HG03039 (cell line): Measurements from ENCODE around the gene RCE1.

Experiments used
- ATAC-seq: cut with Tn5 transposase; IDR thresholded peaks from one replicate; pipeline ENCODE4 v1.9.1; 2021; ENCODE audit warnings: mild to moderate bottlenecking, moderate library complexity; ENCODE audit not compliant: unreplicated experiment

Gene RCE1

DNA sequence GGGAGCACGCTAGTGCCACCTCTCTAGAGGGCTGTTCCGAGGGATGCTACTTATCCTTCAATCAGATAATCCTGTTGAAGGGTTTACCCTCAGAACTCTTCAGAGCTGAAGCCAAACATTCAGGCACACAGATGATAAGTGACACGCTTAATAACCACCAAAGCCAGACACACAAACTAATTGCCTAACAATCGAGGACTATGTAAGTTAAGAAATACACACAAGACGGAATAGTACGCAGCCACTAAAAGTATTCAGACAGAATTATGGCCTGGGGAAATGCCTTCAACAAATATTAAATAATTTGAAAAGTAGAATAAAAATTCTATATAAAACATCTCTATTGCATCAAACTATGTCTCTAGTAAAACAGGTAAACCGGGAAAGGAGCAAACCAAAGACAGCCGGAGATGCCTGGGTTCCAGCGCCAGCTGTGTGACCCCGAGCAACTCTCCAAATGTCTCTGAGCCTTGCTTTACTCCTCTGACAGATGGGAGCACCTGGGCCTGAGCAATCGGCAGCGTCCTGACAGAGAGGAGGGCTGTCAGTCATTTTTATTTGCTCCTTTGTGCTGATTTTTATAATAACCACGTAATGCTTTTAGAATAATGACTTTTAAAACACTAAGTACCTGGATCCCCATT, 25.0 kb downstream of the RCE1 start:
- no peak for ATAC-seq

GRCh38 chr11:66868726-66869566, 25.7 kb downstream of the RCE1 start:
- no peak for ATAC-seq

DNA sequence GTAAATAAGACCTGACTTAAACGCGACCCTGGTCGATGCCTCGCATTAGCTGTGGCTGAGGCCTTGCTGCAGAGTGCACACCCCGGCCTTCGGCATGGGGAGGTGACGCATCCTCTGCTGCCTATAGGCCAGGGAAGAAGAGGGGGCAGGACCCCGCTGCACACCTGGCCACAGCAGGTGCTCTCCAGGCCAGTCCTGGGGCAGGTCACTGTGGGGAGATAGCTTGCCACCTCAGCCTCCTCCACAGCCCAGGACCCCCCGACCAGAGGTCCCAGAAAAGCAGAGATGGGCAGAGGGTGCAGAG, 26.3 kb downstream of the RCE1 start:
- ATAC-seq = no peak

DNA sequence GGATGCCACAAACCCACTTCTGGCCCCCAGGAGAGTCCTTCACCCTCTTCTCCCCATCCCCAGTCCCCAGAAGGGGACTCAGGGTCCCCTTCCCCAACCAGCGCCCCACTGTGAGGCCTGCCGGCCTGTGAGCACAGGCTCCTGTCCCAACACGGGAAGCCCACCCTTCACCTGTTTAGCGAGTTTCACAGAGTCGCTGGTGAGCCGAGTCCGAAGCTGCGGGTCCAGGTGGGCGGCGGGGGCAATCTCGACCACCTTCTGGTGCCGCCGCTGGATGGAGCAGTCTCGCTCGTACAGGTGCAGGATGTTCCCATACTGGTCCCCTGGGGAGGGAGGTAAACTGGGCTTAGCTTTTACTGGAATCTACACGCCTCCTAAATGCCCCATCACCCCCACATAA, 26.9 kb downstream of the RCE1 start:
- no peak for ATAC-seq

- no peak for ATAC-seq
Measured at GRCh38 chr11:66870616-66871520, 27.6 kb downstream of the RCE1 start.

- ATAC-seq = no peak
Measured at GRCh38 chr11:66871521-66871901, 28.3 kb downstream of the RCE1 start.

GRCh38 chr11:66874232-66874631, 31.0 kb downstream of the RCE1 start:
- ATAC-seq = no peak

GRCh38 chr11:66875378-66875777, 32.1 kb downstream of the RCE1 start:
- no peak for ATAC-seq

GRCh38 chr11:66877588-66878385, 34.5 kb downstream of the RCE1 start:
- no peak for ATAC-seq

DNA sequence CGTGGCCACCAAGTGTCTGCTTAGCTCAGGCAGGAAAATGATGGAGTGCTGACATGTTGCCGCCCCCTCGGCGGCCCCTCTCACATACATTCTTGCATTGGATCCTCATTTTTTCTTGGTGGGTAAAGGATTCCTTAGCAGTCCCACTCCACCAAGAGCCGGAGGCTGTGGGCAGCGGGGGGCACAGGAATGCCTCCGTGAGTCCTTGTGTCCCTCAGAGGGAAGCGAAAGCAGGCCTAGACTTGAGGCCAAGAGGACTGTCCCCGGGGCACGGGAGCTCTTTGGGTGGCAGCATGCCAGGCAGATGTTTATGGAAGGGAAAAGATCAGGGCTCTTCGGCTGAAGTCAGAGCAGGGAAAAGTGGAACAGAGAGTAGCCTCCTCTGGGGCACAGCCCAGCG, 35.2 kb downstream of the RCE1 start:
- ATAC-seq = no peak

DNA sequence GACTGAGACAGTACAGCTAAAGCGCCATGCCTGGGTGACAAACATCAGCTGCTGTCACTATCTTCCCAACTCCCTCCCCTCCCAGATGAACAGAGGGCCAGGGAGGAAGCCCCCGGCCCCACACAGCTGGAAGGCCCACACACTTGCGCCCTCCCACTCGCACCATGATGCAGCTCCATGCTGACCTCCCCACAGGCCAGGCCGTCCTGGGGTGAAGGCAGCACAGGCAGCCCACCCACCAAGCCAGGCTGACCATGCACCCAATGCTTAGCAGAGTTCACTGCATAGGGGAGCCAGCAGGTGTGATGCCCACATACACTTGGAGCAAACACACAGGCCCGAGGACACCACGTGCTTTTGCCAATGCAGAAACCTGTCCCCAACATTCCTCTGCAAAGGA, 35.8 kb downstream of the RCE1 start:
- no peak for ATAC-seq

- no peak for ATAC-seq
Measured at GRCh38 chr11:66879583-66879982, 36.3 kb downstream of the RCE1 start.

- no peak for ATAC-seq
Measured at GRCh38 chr11:66879999-66880398, 36.8 kb downstream of the RCE1 start.

- ATAC-seq = no peak
Measured at GRCh38 chr11:66880496-66881450, 37.5 kb downstream of the RCE1 start.

GRCh38 chr11:66881451-66881835, 38.2 kb downstream of the RCE1 start:
- ATAC-seq = no peak

DNA sequence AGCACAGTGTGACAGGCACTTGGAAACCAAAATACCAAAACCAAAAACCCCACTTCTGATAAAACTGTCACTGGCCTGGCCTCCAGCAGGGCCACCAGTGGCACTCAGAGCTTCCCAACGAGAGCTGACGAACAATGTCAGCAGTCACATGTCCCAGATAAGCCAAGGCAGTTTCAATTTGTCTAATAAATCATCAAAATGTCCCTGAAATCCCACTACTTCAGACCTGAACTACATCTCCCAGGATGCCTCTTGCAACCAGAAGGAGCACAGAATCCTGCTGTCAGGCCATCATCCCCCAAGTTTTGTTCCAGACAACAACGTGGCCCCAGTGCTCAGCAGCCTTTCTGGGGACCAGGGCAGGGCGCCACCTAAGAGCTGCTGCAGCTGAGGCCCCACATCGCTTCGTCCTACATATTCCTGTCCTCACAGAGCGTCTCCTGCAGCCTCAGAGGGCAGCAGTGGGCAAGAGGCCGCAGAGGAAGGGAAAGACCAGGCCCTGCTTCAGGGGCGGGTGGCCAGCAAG, 38.7 kb downstream of the RCE1 start:
- no peak for ATAC-seq

DNA sequence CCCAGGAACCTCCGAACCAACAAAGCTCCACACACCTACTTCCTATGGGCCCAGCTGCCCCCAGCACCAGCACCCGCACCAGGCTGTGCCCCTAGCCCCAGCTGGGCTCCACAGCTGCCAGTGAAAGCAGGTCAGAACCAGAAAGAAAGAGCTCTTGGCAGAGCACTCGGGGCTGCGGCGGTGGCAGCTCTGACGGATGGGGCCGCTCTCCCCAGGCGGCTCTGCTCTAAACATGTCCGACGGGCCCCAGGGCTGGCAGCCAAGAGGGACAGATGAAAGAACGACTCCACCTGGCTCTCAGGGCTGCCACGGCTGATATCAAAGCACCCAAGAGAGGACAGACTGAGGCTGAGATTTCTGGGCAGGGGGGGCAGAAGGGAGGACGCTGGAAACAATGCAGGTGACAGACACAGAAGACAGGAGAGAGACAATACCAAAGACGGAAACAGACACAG, 39.3 kb downstream of the RCE1 start:
- ATAC-seq = no peak

- ATAC-seq = no peak
Measured at GRCh38 chr11:66883016-66883965, 40.0 kb downstream of the RCE1 start.
